Measurements from ENCODE around the gene ECHS1. TPM values are rescaled to one million over a fixed set of nuclear protein-coding genes. Genes with fewer than 3 reads are reported as not detected.
A peak's percentile ranks its signal among the peaks of the same experiment; 100 is the strongest.

Gene ECHS1
- total and polyA plus RNA-seq, 10 donors: 29.8 to 81.2 (median 45.8) TPM

- TF ChIP-seq POLR2AphosphoS5 (IDR thresholded peaks at IDR 0.05) (peak in 1 of 3 donors; percentile 34), CTCF (IDR thresholded peaks at IDR 0.05 in 8 of 11, conservative IDR thresholded peaks at IDR 0.05 in 3 of 11) (no peak), POLR2A (IDR thresholded peaks at IDR 0.05) (no peak)
- Histone ChIP-seq H3K9me3 (no peaks in the 10 kb centered on the region), H3K27ac (no peak overlapping the region), H3K4me1 (peaks cover 0 to 12% (median 0%) of the 10 kb centered on the region in 6 donors), H3K4me3 (no peak overlapping the region), H3K36me3 (peaks cover 0 to 94% (median 75%) of the 10 kb centered on the region in 6 donors), H3K27me3 (replicated peaks in 1 of 7) (no peaks in the 10 kb centered on the region)
- 83 to 88% (median 85%) methylated on average over 16 to 17 of the region's 17 CpGs for WGBS, 5 donors
- intact Hi-C loops (cut with DNase I; ENCODE audit: low total_unique reads): no loop called here
- DNase-seq: no peak
These were observed 7.0 kb downstream of the ECHS1 start for GRCh38 chr10:133366130-133366478.

GRCh38 chr10:133365461-133366129 is 7.6 kb downstream of the ECHS1 start:
- DNase-seq: no peak
- TF ChIP-seq POLR2A (IDR thresholded peaks at IDR 0.05): no peak
- no peak for TF ChIP-seq POLR2AphosphoS5 (IDR thresholded peaks at IDR 0.05)
- TF ChIP-seq CTCF (IDR thresholded peaks at IDR 0.05 in 8 of 11, conservative IDR thresholded peaks at IDR 0.05 in 3 of 11): no peak
- Histone ChIP-seq H3K4me3 (no peak overlapping the region), H3K9me3 (no peaks in the 10 kb centered on the region), H3K27ac (no peak overlapping the region), H3K27me3 (replicated peaks in 1 of 7) (no peaks in the 10 kb centered on the region), H3K4me1 (peaks cover 0 to 17% (median 0%) of the 10 kb centered on the region in 6 donors), H3K36me3 (peaks cover 0 to 89% (median 73%) of the 10 kb centered on the region in 6 donors)
- intact Hi-C loops (cut with DNase I; ENCODE audit: low total_unique reads): no loop called here
- WGBS, 5 donors: 87 to 90% (median 87%) methylated on average over 13 of the region's 13 CpGs

- Histone ChIP-seq H3K4me1 (peaks cover 0 to 17% (median 0%) of the 10 kb centered on the region in 6 donors), H3K4me3 (no peak overlapping the region), H3K27ac (no peak overlapping the region), H3K36me3 (peaks cover 0 to 82% (median 65%) of the 10 kb centered on the region in 6 donors), H3K9me3 (no peaks in the 10 kb centered on the region), H3K27me3 (replicated peaks in 1 of 7) (no peaks in the 10 kb centered on the region)
- WGBS, 5 donors: 89 to 96% (median 93%) methylated on average over 26 to 29 of the region's 29 CpGs
- intact Hi-C loops (cut with DNase I; ENCODE audit: low total_unique reads): no loop called here
- no peak for DNase-seq
- TF ChIP-seq POLR2AphosphoS5 (IDR thresholded peaks at IDR 0.05): peak in 1 of 3 donors; percentile 4
- no peak for TF ChIP-seq POLR2A (IDR thresholded peaks at IDR 0.05)
These were observed 8.3 kb downstream of the ECHS1 start for GRCh38 chr10:133364645-133365431.

- TF ChIP-seq CTCF (IDR thresholded peaks at IDR 0.05 in 8 of 11, conservative IDR thresholded peaks at IDR 0.05 in 3 of 11) (no peak), POLR2AphosphoS5 (IDR thresholded peaks at IDR 0.05) (no peak), POLR2A (IDR thresholded peaks at IDR 0.05) (no peak)
- no peak overlapping the region for H3K27ac ChIP-seq
- peaks cover 0 to 62% (median 50%) of the 10 kb centered on the region in 6 donors for H3K36me3 ChIP-seq
- 89 to 97% (median 91%) methylated on average over 13 of the region's 13 CpGs for WGBS, 5 donors
- no peaks in the 10 kb centered on the region for H3K9me3 ChIP-seq
- DNase-seq: no peak
- no peak overlapping the region for H3K4me3 ChIP-seq
- no peaks in the 10 kb centered on the region for H3K27me3 ChIP-seq (replicated peaks in 1 of 7)
- H3K4me1 ChIP-seq: peaks cover 0 to 17% (median 0%) of the 10 kb centered on the region in 6 donors
- intact Hi-C loops (cut with DNase I; ENCODE audit: low total_unique reads): no loop called here
These were observed 10.3 kb downstream of the ECHS1 start for GRCh38 chr10:133362846-133363245.

Data from spleen (tissue), 11 donors.